Activated naive CD4-positive, alpha-beta T cell treated with anti-CD3 and anti-CD28 coated beads, Interleukin-2, amount 50 U/mL, for 72 hours (primary cell): Measurements from ENCODE around the gene FLT1. TPM values are rescaled to one million over a fixed set of nuclear protein-coding genes. Genes with fewer than 3 reads are reported as not detected.

Experiments used
- ATAC-seq, 2 donors: fragments of 150-1000 bp; cut with Tn5 transposase; 2 replicates each; pipeline ENCODE4 v1.10.0; 2021; ENCODE audit warnings: mild to moderate bottlenecking in 2 of 2, moderate library complexity in 2 of 2
- DNase-seq, 2 donors: peaks; one replicate each; pipeline ENCODE4 v3.0.0; 2021 to 2022; ENCODE audit warnings: low spot score in 2 of 2
- H3K27ac Mint-ChIP-seq, 2 donors: one replicate each; pipeline ENCODE4 v1.8.0; 2022; ENCODE audit warnings: mild to moderate bottlenecking in 2 of 2, mixed read lengths in 2 of 2
- H3K36me3 Mint-ChIP-seq, 2 donors: one replicate each; pipeline ENCODE4 v1.8.0; 2022; ENCODE audit warnings: mixed read lengths in 2 of 2
- H3K9me3 Mint-ChIP-seq, 2 donors: one replicate each; pipeline ENCODE4 v1.8.0; 2022; ENCODE audit warnings: mixed read lengths in 2 of 2
- total RNA-seq, 2 donors: library from RNA; stranded (reverse); gene quantifications; one replicate each; pipeline ENCODE4 v1.2.3, GENCODE V29; 2022

Gene FLT1
- total RNA-seq, 2 donors from 2014 or later, result 4.0 to 25.5 TPM

GRCh38 chr13:28373810-28374209, 121.1 kb downstream of the FLT1 start:
- H3K9me3 Mint-ChIP-seq, result no peaks in the 10 kb centered on the region
- no peak for ATAC-seq
- no peaks in the 10 kb centered on the region for H3K36me3 Mint-ChIP-seq
- H3K27ac Mint-ChIP-seq, result no peak overlapping the region
- DNase-seq, result no peak

DNA sequence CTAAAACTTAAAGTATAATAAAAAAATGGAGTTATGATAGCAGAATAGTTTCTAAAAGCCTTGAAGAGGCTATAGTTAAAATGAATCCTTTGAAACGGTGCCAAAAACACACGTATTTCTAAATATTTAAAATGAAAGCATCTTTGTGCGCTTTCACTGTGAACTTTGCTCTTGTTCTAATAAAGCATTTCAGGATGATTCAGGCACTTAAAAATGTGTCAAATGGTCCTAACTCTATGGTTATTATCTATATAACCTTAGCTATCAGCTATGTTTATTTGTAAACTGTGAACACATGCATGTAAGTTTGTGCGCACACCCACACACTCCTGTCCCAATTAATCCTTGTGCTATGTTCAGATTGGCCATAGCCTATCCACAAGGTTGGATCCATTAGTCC, 124.5 kb downstream of the FLT1 start:
- Mint-ChIP-seq H3K27ac (no peak overlapping the region), H3K9me3 (peaks cover 4 to 5% of the 10 kb centered on the region in 2 donors), H3K36me3 (no peaks in the 10 kb centered on the region)
- no peak for ATAC-seq
- no peak for DNase-seq

- Mint-ChIP-seq H3K36me3 (peaks cover 6 to 19% of the 10 kb centered on the region in 2 donors), H3K27ac (peak overlapping the region in 1 of 2 donors; percentile 15), H3K9me3 (peaks cover 0 to 11% of the 10 kb centered on the region in 2 donors)
- DNase-seq, result no peak
- no peak for ATAC-seq
Observed at GRCh38 chr13:28358708-28359107, 136.2 kb downstream of the FLT1 start.

DNA sequence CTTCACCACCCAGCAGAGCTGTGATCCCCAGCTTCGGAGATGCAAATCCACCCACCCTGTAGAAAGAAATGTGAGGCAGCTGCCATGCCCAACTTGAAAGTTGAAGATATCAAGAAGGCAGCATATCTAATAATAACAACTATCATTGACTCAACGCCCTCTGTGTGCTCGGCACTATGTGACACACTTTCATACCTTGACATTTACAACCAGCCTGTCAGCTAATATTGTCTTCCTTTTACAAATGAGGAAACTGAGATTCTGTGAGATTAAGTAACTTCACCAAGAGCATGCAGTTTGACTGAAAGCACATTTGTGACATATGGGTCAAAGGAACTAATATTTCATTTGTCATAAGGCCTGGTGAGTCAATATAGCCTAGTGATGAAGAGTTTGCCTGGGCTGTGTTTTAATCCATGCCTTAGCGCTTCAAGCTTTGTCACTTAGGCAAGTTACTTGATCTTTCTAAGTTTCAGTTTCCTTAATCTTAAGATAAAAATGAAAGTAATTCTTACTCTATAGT, 137.0 kb downstream of the FLT1 start:
- Mint-ChIP-seq H3K36me3 (peaks cover 6 to 19% of the 10 kb centered on the region in 2 donors), H3K9me3 (peaks cover 0 to 11% of the 10 kb centered on the region in 2 donors), H3K27ac (no peak overlapping the region)
- ATAC-seq, result peak; percentile 81 to 82
- no peak for DNase-seq

DNA sequence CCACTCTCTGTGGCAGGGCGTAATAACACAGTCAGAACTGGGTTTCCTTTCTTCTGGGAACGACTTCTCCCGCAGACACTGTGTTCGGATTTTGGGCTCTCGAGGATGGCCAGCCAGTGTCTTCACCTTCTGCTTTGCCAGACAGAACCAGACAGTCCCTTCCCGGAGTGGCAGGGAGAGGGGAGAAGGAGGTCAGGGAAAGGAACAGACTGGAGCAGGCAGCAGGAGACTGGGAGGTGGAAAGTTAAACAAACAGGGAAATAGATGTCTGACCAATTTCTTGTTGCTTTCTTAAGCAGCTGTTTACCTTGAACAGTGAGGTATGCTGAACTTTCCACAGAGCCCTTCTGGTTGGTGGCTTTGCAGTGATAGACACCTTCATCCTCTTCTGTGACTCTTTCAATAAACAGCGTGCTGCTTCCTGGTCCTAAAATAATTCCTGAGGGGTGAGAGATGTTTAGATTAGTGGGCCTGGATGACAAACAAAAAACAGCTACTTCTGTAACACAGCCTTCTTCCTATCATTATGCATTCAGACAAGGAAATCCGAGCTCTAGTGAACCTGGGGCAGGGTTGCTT, 137.6 kb downstream of the FLT1 start:
- Mint-ChIP-seq H3K36me3 (peaks cover 6 to 19% of the 10 kb centered on the region in 2 donors), H3K9me3 (peaks cover 0 to 11% of the 10 kb centered on the region in 2 donors), H3K27ac (no peak overlapping the region)
- DNase-seq, result no peak
- ATAC-seq, result no peak

DNA sequence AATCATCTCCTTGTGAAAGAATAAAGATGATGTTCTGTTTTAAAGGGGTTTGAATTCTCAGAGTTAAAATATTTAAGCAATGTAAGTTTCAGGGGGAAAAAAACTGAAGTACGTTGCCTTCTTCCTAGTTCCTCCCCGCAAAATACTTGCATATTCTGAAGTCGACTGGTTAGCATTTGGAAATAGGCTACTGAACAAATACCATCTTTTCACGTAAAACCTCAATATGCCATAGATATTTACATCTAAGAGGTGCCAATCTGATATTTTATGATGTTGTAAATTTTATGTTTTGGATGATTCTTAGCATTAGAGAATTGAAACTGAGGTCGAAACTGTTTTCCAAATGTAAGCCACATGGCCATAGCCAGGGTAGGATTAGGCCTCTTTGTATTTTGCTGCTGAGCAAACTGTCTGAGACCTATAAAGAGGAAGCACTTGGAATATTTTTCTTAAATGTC, 138.3 kb downstream of the FLT1 start:
- no peak for DNase-seq
- Mint-ChIP-seq H3K27ac (no peak overlapping the region), H3K9me3 (peaks cover 0 to 11% of the 10 kb centered on the region in 2 donors), H3K36me3 (peaks cover 6 to 19% of the 10 kb centered on the region in 2 donors)
- no peak for ATAC-seq

GRCh38 chr13:28355822-28356371, 139.0 kb downstream of the FLT1 start:
- H3K9me3 Mint-ChIP-seq, result peaks cover 0 to 11% of the 10 kb centered on the region in 2 donors
- peak in 1 of 2 donors; percentile 3 for DNase-seq
- ATAC-seq, result peak; percentile 84

GRCh38 chr13:28355046-28355821, 139.7 kb downstream of the FLT1 start:
- Mint-ChIP-seq H3K9me3 (peaks cover 0 to 11% of the 10 kb centered on the region in 2 donors), H3K27ac (no peak overlapping the region), H3K36me3 (peaks cover 6 to 19% of the 10 kb centered on the region in 2 donors)
- DNase-seq (no peak), ATAC-seq (no peak)

More at GRCh38 chr13:28355822-28356371, 139.0 kb downstream of the FLT1 start:
- Mint-ChIP-seq H3K27ac (peak overlapping the region; percentile 8 to 75), H3K36me3 (peaks cover 6 to 19% of the 10 kb centered on the region in 2 donors)

DNA sequence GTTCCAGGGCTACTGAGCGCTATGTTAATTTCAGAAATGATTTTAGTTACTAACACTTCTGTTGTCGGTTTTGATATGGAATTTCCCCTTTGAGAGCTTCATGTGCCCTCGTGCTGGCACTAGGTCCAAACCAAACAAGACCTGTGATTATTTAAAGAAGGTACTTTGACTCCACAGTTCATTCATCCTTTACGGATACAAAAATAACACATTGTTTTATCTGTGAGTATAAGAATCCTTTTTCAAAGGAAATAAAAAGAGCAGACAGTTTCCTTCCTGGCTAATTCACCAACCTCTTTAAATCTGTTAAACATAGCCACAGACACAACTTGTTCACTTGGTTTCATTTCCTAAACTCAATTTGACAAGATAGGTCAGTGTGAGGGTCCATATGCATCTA, 141.2 kb downstream of the FLT1 start:
- ATAC-seq, result no peak
- Mint-ChIP-seq H3K9me3 (peaks cover 0 to 10% of the 10 kb centered on the region in 2 donors), H3K36me3 (peaks cover 6 to 19% of the 10 kb centered on the region in 2 donors), H3K27ac (no peak overlapping the region)
- DNase-seq, result no peak

GRCh38 chr13:28349907-28350654, 144.8 kb downstream of the FLT1 start:
- H3K36me3 Mint-ChIP-seq, result peaks cover 2 to 6% of the 10 kb centered on the region in 2 donors
- no peak for DNase-seq

DNA sequence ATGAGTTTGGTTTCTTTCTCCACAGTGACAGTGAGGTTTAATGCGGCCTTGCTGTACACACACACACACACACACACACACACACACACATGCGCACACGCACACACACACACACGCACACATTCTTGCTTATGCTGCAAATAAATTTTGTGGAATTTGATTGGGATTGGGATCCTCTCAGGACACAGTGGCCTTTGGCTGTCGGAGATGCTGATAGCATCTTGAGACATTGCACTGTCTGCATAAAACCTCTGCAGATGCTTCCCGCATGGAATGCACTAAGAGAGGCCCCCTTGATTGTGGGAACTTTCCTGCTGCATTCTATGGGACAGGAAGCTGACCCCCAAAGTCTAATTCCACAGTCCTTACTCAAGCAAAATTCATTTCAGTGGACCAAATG, 145.6 kb downstream of the FLT1 start:
- ATAC-seq, result no peak
- Mint-ChIP-seq H3K36me3 (no peaks in the 10 kb centered on the region), H3K27ac (no peak overlapping the region), H3K9me3 (no peaks in the 10 kb centered on the region)
- no peak for DNase-seq

More at GRCh38 chr13:28349907-28350654, 144.8 kb downstream of the FLT1 start:
- no peak overlapping the region for H3K27ac Mint-ChIP-seq
- H3K9me3 Mint-ChIP-seq, result peaks cover 0 to 4% of the 10 kb centered on the region in 2 donors
- ATAC-seq, result no peak

GRCh38 chr13:28347456-28348371, 147.2 kb downstream of the FLT1 start:
- Mint-ChIP-seq H3K36me3 (no peaks in the 10 kb centered on the region), H3K9me3 (no peaks in the 10 kb centered on the region), H3K27ac (no peak overlapping the region)
- peak in 1 of 2 donors; percentile 56 for ATAC-seq
- DNase-seq, result no peak

- H3K36me3 Mint-ChIP-seq, result no peaks in the 10 kb centered on the region
- ATAC-seq, result no peak
- no peak for DNase-seq
- H3K27ac Mint-ChIP-seq, result no peak overlapping the region
- H3K9me3 Mint-ChIP-seq, result no peaks in the 10 kb centered on the region
Observed at GRCh38 chr13:28346154-28346553, 148.8 kb downstream of the FLT1 start.

- ATAC-seq (no peak), DNase-seq (no peak)
- Mint-ChIP-seq H3K9me3 (no peaks in the 10 kb centered on the region), H3K36me3 (no peaks in the 10 kb centered on the region), H3K27ac (no peak overlapping the region)
Observed at GRCh38 chr13:28344163-28344562, 150.8 kb downstream of the FLT1 start.

DNA sequence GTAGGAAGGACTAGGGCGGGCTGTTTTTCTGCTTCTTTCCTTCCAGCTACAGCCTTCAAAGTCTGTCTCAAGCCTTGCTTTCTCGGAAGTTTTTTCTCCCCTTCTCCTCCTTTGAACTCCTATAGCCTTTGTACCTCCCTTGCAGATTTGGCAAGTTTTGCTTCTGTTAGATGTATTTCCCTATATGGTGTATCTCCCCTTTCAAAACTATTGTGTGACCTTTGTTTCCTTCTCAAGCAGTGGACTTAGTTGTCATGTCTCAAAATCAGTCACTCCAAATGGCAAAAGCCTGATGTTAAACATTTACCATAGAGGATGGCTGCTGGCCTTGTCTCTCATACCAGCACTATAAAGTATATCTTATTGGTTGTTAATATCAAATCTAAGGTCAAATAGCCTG, 152.7 kb downstream of the FLT1 start:
- Mint-ChIP-seq H3K9me3 (no peaks in the 10 kb centered on the region), H3K36me3 (no peaks in the 10 kb centered on the region), H3K27ac (no peak overlapping the region)
- DNase-seq (no peak), ATAC-seq (no peak)
